UCSD-AML1 (cell line): ENCODE measurements around the gene KMO.

Source experiments
- DNase-seq: peaks from one replicate; lab custom pipeline; 2025; ENCODE audit not compliant: unreplicated experiment; lab: John Stamatoyannopoulos, UW

The KMO gene

DNA sequence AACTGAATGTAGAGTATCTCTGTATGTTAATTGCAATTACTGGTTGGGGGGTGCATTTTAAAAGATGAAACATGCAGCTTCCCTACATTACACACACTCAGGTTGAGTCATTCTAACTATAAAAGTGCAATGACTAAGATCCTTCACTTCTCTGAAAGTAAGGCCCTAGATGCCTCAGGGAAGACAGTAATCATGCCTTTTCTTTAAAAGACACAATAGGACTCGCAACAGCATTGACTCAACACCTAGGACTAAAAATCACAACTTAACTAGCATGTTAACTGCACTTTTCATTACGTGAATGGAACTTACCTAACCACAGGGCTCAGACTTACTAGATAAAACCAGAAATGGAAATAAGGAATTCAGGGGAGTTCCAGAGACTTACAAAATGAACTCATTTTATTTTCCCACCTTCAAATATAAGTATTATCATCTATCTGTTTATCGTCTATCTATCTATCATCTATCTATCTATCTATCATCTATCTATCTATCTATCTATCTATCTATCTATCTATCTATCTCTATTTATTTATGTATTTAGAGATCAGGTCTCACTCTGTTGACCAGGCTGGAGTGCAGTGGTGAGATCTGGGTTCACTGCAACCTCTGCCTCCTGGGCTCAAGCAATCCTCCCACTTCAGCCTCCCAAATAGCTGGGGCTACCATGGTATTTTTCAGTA, 60.2 kb downstream of the KMO start:
- no peak for DNase-seq

DNA sequence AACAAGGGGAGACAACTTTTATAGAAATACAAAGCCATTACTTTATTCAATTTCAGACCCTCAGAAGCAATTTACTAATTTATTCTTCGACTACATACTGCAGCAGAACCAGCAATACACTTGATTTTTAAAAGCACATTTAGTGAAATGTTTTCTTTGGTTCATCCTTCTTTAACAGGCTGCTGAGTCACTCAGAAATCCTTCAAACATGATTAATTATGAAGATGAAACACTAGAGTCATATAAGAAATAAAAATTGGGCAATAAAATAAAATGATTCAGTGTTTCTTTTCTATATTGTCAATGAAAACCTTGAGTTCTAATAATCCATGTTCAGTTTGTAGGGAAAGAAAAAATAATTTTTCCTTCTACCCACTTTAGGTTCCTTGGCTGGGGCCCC, 61.0 kb downstream of the KMO start:
- DNase-seq = no peak

DNA sequence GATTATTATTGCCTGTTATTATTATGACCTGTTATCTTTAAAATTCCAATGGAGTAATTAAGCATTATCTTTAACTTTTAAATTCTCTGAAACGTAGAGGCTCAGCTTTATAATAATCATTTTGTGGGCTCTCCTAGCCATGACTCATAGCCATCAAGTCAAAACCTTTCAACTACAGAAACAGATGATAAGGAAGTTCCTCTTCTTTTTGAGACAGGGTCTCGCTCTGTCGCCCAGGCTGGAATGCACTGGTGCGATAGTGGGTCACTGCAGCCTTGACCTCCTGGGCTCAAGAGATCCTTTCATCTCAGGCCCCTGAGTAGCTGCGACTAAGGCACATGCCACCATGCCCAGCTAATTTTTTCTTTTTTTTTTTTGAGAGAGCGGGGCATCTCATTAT, 64.5 kb downstream of the KMO start:
- no peak for DNase-seq

DNA sequence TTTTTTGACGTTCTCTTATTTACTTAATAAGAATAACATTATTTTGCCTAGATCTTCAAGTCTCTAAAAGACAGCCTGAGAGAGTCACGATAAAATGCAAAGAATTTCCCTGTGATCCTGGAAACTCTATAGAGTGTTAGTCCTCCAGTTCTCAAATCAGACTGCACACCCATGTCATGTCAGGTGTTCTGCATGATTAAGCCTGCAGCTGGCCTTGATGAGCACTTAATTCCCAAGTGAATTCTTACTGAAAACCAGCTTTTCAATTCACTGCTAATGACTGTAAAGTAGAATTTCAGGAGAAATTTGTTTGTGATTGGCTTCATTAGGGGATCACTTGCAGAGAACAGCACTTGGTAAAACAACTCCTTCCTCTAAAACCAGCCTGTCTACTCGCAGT, 66.1 kb downstream of the KMO start:
- no peak for DNase-seq

DNA sequence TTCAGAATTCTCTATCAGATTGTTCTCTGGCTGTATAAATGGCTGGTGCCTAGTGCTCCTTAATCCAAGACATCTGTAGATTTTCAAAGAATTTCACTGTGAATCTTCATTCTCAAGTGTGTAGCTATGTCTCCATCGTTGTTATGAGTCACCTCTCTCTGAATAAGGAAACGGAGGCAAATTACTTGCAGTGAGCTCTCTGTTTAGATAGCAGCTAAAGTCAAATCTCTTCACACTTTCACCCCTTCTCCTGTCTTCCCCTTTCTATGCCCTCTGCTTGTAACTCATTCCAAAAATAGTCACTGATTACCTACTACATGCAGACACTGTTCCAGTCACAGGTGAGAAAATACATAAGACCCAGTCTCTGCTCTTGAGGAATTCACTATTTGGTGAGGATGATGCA, 68.3 kb downstream of the KMO start:
- no peak for DNase-seq

DNA sequence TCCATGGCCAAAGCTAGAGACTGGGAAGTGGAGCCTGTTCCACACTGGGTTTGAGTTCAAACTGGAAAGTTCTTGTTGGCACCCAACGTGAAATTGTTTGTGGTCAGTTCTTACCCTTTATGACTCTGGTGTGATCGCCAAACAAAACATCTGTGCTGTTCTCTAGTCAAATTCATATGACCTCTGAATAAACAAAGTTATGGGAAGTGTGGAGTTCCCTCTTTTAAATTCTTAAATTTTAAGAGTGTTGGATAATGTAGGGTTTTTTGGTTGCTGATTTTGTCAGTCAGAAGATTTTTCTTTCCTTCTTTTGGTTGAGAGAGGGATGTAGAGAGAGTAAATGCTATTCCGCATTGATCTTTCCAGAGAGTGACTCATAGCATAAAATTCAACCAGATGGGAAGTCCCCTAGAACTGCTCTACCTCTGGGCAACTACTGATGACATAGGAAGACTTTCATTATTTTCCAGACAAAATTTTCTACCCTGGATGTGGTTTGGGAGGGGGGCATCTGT, 71.6 kb downstream of the KMO start:
- no peak for DNase-seq

DNA sequence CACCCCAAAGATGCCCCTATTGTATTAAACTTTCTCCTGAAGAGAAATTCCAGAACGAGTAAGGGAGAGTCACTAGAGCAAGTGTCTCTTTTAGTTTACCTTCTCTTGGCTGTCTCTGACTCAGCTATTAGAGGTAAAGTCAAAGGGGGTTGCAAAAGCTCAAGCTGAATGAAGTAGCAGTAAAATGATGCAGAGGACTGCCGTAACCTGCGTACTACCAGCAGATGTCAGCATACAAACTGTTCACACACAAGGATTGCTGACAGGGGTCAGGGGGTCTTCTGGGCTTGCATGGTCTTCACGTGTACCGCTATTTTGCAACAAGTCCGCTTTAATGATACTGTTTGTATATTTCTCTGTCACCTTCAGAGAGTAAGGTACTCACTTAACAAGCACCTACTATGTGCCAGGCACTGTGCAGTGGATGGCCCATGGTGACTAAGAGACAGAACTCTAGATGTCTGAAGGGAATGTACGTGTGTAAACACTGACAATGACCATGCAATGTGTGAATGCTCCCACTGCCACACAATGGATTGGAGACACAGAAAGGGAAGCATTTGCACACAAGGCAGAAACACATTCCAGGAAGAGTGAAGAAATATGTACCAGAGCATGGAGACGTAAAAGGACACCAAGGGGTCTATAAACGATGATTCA, 73.1 kb downstream of the KMO start:
- no peak for DNase-seq

DNA sequence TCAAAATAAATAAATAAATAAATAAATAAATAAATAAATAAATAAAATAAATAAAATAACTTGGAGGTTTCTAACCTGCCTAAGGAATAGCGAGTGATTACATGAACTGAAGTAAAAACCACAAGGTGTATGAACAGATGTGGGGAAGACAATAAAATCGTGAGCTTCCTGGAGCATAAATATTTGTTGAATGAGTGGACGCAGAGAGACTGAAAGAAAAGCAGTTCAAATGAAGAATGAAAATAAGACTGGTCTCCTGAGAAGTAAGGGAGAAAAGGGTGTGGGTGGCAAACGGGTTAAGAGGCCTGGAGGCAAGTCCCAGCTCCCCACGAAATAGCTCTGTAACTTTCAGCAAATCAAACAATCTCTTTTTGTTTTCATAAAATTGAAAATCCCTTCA, 74.4 kb downstream of the KMO start:
- DNase-seq = no peak

DNA sequence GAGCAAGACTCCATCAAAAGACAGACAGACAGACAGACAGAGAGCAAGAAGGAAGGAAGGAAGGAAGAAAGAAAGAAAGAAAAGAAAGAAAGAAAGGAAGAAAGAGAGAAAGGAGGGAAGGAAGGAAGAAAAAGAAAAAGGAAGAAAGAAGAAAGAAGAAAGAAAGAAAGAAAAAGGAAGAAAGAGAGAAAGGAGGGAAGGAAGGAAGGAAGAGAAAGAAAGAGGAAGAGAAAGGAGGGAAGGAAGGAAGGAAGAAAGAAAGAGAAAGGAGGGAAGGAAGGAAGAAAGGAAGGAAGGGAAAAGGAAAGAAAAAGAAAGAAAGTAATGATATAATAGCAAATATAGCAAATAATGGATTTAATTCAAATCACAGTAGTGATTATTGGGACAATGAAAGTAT, 75.3 kb downstream of the KMO start:
- no peak for DNase-seq

DNA sequence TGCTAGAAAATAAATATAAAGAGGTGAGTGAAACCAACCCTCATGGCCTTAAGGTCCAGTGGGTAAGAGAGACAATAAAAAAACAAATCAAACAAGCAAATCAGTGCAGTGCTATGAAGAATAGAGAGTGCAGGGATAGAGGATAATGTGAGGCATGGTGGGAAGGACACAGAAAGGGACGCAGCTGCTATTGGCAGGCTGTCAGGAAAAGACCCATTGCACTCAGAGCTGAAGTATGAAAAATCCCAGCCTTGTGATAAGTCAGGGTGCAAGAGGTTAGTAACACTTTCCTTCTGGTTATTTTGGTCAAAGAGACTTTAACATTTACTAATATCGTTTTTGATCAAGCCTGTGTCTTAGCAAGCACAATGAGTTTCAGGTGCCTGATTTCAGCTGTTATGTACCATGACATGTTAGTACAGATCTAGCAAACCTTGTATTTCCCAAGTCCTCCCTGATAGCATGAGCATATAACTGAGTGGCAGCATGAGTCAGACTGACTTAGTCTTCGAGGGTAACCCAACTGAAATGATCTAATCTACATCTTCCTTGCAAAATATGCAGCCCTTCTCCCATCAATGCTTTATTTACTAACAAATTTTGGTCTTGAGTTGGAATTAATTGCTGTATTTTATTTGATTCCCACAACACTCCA, 76.3 kb downstream of the KMO start:
- DNase-seq = no peak

DNA sequence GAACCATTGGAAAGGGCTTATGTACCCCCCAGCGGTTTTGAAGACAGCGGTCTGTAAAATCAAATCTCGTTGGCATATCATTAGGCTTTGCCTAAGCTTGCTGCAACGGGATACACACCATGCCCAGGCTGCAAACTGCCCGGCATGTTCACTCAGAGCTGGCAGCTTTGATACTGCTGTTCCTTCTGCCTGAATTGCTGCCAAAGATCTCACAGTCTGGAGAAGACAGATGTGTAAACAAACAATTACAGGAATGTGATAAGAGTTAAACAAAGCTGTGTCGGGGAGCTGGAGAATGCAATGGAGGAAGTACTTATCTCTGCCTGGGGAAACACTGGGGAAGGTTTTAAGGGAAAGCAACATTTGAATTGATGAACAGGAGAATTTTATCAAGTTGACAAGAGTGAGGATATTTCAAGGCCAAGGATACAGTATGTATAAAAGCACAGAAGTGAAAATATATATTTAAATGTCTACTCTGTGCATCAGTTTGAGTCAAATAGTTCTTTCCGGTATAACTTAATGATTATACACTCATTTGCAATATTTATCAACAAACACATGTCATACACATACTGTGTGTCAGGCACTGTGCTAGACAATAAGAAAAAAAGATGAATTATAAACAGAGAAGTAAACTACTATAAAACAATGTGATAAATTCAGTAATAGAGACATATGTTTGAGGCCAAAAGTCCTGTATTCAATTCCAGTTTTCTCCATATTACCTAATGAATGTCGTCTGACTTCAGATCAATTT, 78.1 kb downstream of the KMO start:
- DNase-seq = no peak

DNA sequence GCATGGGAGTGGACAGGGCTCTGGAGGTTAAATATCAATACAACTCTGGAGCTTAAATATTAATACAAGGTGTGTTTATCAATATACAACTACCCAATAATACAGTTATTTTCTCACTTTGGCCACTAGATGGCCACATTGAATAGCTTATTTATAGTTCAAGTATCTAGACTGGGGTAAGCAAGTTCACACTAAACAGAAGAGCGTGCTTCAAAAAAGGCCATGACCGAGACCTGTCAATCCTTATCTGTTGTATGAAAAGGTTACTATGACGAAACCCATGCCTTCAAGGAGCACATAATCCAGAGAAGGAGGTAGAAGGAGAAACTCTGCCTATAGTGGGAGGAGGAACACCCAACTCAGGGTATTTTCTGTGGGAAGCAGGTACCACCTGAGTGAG, 78.9 kb downstream of the KMO start:
- DNase-seq = no peak

DNA sequence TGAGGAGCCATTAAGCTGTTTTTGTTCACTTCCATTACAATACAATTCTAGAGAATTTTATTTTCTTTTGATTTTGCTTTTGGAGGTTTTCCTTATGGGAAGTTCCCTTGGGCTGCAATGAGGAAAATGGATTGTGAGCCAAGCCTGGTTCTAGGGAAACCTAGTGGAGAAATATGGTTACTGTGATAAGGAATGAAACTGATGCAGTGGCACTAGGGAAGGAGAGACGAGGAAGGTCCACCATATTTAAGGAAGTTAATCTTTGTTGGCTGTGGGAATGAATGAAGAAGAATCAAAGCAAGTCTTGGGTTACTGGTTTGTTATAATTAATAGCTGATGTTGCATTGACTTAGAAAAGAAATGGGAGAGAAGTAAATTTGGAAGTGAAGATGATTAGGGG, 79.6 kb downstream of the KMO start:
- DNase-seq = no peak

DNA sequence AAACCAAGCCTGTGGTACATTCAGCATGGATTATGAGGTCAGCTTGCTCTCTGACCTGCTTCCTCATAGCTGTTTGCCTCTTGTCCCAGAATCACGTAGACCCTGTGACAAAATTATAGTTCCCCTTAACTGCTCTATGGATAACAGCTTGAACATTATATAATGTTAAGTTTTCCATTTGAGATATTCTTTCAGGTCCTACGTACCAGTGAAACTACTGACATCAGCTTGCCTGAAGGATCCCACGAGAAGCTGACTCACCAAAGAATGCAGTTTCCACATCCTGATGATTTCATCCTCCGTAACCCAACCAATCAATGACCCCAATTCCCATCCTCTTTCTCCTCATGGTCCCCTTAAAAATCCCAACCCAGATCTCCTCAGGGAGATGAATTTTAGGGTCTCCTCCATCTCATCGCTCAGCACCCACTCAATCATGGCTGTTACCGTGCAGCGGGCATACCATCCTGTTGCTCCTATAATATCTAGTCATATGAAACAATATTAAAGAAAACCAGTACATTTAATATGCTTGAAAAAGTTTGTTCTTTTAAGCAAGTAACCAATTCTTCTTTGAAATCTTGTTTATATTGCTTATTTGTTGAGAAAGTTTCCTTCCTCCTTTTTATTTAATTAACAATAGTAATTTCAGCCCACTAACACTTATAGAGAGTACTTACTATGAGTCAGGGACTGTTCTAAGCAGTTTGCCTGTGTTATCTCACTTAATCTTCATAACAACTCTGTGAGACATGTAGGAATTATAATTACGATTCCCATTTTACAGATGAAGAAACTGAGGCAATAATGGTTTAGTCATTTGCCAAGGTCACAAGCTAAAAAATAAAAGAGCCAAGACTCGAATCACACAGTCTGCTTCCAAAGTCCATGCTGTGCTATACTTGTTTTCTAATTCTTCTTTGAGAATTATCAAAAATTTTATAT, 80.6 kb downstream of the KMO start:
- no peak for DNase-seq

DNA sequence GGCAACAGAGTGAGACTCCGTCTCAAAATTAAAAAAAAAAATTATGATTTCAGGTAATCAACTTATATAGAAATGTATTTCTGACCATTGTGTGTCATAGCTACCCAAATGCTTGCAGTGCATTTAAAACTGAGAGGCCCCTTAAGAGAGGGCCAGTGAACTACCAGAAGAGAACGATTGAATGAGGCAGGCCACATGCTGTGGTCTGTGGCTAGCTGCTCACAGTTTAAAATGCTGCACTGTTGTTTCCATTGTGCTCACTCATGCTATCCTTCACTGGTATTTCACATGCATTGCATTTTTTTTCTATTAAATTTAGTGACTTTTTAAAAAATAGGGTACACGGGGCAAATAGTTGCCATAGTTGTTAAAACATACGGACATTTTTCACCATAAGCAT, 82.0 kb downstream of the KMO start:
- DNase-seq = no peak

DNA sequence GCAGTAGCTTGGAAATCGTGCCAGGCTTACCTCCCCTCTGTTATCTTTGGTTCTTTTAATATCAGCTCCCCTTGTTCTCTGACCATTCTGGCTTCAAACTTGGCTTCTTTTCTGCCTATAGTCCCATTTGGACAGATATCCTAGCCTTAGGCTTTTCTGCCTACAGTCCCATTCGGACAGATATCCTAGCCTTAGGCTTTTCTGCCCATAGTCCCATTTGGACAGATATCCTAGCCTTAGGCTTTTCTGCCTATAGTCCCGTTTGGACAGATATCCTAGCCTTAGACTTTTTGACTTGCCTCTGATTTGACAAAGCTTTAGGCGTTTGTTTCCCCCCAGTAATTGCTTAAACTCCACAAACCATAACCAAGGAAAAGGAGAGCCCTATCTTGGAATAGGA, 82.4 kb downstream of the KMO start:
- DNase-seq = no peak

DNA sequence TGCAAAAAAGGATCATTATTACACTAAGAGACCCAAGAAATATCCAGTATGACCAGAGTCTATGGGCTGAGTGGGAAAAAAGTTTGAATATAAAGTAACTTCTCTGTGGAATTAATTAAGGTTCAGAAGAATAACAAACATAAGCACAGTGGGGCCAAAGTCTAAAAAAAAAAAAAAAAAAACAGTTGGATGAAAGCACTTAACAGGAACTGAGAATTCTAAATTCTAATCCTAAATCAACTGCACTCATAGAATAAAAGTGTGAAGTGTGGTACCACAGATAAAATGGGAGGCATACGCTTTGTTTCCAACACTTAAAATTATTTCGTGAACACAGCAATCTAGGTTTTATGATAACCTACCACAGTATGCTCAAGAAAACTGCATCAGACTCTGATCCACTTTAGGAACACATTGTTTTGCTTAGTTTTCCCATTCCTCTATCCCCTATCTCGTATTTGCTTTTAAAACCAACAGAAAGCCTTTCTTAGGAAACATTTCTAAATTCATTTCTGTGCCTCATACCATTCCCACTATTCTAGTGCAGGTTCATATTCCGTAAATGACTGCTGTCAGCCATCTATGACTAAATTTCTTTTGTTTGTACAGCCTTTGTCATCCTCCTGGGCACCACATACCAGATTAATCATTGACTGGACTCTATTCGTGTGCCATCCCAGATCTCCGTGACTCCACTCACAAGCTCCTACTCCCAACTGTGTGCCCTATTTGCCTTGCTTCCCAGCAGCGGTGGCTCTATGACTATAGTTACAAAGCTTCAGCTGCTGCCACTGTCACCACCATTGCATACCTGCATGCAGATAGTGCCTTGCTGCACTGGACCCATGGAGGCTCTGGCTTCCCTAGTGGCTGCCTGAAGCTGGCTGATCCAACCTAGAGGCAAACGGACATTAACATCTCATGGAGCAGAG, 83.1 kb downstream of the KMO start:
- no peak for DNase-seq

DNA sequence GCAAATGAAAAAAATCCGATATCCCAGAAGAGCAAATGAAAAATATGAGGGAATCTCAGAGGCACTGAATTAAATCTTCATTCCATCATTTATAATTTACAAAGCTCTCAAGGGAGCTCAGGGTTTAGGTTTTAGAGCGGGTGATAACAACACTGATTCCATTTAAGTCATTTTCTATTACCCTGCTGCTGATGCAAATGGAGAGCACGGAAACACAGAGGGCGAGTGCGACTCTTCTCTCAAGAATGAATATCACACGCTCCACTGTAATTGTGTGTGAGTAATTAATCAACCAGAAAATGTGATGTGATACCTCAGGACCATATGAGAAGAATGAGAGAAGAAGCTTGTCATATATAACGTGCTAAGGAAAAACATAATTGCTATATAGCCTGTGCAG, 85.2 kb downstream of the KMO start:
- DNase-seq = no peak

DNA sequence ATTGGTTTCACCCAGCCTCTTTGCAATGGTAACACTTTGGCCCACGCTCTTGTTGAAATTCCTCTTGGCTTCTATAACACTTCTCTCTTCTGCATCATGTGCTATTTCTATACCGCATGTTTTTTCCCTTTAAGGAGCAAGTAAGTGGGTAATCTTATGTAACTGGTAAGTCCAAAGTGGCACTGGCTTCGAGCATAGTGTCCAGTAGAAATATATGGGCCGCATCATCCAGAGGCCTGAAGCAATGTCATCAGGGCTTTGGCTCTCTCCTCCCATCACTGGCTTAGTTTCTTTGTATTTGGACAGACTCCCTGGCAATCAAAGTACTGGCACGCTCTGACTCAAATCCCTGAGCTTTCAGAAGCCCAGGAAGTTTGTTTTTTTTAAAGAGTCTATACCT, 90.5 kb downstream of the KMO start:
- no peak for DNase-seq
